ENCODE results near the gene EXOC2. TPM values are rescaled to one million over a fixed set of nuclear protein-coding genes. Genes with fewer than 3 reads are reported as not detected.

EXOC2 gene
- total and polyA plus RNA-seq, 2 of the 13 experiments (the other 11 are each of a cell fraction or from before 2014, with no cell fraction given): 12.6 to 22.9 TPM

DNA sequence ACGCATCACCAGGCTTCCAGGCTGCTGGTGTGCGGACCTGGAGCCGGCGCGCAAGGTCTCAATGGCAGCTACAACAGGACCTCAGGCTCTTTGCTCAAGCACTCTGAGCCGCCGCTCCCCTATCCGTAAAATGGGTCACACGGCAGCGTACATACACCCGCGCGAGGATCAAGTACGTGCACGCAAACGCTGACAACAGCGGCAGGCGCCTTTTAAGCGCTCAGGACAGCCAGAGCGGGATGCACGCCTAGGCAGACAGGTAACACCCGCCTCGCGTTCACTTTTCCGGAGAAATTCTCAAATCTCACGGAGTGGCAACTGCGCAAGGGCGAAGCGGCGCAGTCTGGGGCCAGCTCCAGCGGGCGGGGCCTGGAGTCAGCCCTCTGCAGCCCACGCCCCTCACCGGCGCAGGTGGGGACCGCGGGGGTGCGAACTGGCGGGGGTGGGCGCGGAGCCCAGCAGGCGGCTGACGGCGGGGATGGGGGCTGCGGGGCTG, 535 bp downstream of the EXOC2 start (continued):
- TF ChIP-seq, protein P1, sequence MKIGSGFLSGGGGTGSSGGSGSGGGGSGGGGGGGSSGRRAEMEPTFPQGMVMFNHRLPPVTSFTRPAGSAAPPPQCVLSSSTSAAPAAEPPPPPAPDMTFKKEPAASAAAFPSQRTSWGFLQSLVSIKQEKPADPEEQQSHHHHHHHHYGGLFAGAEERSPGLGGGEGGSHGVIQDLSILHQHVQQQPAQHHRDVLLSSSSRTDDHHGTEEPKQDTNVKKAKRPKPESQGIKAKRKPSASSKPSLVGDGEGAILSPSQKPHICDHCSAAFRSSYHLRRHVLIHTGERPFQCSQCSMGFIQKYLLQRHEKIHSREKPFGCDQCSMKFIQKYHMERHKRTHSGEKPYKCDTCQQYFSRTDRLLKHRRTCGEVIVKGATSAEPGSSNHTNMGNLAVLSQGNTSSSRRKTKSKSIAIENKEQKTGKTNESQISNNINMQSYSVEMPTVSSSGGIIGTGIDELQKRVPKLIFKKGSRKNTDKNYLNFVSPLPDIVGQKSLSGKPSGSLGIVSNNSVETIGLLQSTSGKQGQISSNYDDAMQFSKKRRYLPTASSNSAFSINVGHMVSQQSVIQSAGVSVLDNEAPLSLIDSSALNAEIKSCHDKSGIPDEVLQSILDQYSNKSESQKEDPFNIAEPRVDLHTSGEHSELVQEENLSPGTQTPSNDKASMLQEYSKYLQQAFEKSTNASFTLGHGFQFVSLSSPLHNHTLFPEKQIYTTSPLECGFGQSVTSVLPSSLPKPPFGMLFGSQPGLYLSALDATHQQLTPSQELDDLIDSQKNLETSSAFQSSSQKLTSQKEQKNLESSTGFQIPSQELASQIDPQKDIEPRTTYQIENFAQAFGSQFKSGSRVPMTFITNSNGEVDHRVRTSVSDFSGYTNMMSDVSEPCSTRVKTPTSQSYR (CRISPR knock-in tag; IDR thresholded peaks at IDR 0.05; ENCODE audit: borderline replicate concordance): 0 out of 2 replicates have a peak, but pooled peaks have one; percentile 8
- TF ChIP-seq SYNCRIP (IDR thresholded peaks at IDR 0.05; ENCODE audit: insufficient read depth, low read depth, low read length) (no peak), HNRNPLL (IDR thresholded peaks at IDR 0.05; ENCODE audit: low read depth, low read length, poor library complexity, severe bottlenecking) (peak; percentile 96), SP1 (IDR thresholded peaks at IDR 0.05) (no peak), SP1 (CRISPR knock-in tag; IDR thresholded peaks at IDR 0.05) (peak; percentile 45), ZNF225 (CRISPR knock-in tag; IDR thresholded peaks at IDR 0.05) (peak; percentile 24; the same call in 1 of the 2 replicates), ZNF496 (CRISPR knock-in tag; IDR thresholded peaks at IDR 0.05; ENCODE audit: insufficient replicate concordance) (no peak), ZNF282 (IDR thresholded peaks at IDR 0.05; ENCODE audit: partially characterized antibody) (no peak), ZNF180 (CRISPR knock-in tag; IDR thresholded peaks at IDR 0.05; ENCODE audit: borderline replicate concordance, low read depth) (no peak), REL (CRISPR knock-in tag; conservative IDR thresholded peaks at IDR 0.05) (no peak), KLF15 (CRISPR knock-in tag; IDR thresholded peaks at IDR 0.05; ENCODE audit: borderline replicate concordance) (no peak), FOXM1 (CRISPR knock-in tag; IDR thresholded peaks at IDR 0.05) (0 out of 2 replicates have a peak, but pooled peaks have one; percentile 2), ZFP90 (CRISPR knock-in tag; IDR thresholded peaks at IDR 0.05; ENCODE audit: borderline replicate concordance) (no peak), GLI4 (CRISPR knock-in tag; IDR thresholded peaks at IDR 0.05; ENCODE audit: borderline replicate concordance) (no peak), ZNF33B (CRISPR knock-in tag; IDR thresholded peaks at IDR 0.05) (no peak), IRX3 (CRISPR knock-in tag; IDR thresholded peaks at IDR 0.05; ENCODE audit: borderline replicate concordance, low read depth) (no peak), POLR2AphosphoS2 (IDR thresholded peaks at IDR 0.05; ENCODE audit: low read depth, low read length) (no peak)
- TF ChIP-seq, protein P2, sequence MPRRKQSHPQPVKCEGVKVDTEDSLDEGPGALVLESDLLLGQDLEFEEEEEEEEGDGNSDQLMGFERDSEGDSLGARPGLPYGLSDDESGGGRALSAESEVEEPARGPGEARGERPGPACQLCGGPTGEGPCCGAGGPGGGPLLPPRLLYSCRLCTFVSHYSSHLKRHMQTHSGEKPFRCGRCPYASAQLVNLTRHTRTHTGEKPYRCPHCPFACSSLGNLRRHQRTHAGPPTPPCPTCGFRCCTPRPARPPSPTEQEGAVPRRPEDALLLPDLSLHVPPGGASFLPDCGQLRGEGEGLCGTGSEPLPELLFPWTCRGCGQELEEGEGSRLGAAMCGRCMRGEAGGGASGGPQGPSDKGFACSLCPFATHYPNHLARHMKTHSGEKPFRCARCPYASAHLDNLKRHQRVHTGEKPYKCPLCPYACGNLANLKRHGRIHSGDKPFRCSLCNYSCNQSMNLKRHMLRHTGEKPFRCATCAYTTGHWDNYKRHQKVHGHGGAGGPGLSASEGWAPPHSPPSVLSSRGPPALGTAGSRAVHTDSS (CRISPR knock-in tag; conservative IDR thresholded peaks at IDR 0.05): no peak
- TF ChIP-seq, protein P3, sequence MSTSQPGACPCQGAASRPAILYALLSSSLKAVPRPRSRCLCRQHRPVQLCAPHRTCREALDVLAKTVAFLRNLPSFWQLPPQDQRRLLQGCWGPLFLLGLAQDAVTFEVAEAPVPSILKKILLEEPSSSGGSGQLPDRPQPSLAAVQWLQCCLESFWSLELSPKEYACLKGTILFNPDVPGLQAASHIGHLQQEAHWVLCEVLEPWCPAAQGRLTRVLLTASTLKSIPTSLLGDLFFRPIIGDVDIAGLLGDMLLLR (CRISPR knock-in tag; IDR thresholded peaks at IDR 0.05): no peak
- TF ChIP-seq, protein P4, sequence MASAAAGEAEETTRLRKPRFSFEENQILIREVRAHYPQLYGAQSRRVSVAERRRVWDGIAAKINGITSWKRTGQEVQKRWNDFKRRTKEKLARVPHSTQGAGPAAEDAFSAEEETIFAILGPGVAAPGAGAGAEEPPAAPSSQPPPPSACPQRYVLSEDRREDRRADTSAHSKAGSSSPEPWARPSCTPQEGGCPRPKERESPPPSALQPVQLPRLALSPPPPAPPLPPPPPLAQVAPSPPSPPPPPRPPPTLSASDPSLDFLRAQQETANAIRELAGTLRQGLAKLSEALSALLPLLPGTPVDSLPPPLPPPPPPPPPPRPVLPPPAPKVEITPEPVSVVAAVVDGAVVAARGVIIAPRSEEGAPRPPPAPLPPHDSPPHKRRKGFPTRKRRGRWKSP (CRISPR knock-in tag; IDR thresholded peaks at IDR 0.05): no peak; the same call in none of the 2 replicates
- TF ChIP-seq, protein P5, sequence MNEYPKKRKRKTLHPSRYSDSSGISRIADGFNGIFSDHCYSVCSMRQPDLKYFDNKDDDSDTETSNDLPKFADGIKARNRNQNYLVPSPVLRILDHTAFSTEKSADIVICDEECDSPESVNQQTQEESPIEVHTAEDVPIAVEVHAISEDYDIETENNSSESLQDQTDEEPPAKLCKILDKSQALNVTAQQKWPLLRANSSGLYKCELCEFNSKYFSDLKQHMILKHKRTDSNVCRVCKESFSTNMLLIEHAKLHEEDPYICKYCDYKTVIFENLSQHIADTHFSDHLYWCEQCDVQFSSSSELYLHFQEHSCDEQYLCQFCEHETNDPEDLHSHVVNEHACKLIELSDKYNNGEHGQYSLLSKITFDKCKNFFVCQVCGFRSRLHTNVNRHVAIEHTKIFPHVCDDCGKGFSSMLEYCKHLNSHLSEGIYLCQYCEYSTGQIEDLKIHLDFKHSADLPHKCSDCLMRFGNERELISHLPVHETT (CRISPR knock-in tag; conservative IDR thresholded peaks at IDR 0.05): no peak
- TF ChIP-seq, protein P6, sequence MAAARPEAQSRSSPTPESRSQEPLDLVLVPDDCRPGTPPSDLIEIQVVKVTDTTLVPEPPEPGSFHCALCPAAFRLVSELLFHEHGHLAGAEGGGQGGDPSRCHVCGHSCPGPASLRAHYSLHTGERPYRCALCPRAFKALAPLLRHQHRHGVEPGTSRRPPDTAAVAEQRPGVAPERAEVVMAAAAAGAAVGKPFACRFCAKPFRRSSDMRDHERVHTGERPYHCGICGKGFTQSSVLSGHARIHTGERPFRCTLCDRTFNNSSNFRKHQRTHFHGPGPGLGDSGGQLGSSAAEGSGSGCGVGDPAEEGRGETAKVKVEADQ (CRISPR knock-in tag; IDR thresholded peaks at IDR 0.05; ENCODE audit: borderline replicate concordance): no peak

Data from HepG2 (cell line).